Activated T-cell treated with anti-CD3 and anti-CD28 coated beads for 4 hours (primary cell): ENCODE results near the gene TMEM132E.

ENCODE experiments used
- DNase-seq: peaks from one replicate; pipeline ENCODE4 v3.0.0-alpha.2; 2020

TMEM132E gene

DNA sequence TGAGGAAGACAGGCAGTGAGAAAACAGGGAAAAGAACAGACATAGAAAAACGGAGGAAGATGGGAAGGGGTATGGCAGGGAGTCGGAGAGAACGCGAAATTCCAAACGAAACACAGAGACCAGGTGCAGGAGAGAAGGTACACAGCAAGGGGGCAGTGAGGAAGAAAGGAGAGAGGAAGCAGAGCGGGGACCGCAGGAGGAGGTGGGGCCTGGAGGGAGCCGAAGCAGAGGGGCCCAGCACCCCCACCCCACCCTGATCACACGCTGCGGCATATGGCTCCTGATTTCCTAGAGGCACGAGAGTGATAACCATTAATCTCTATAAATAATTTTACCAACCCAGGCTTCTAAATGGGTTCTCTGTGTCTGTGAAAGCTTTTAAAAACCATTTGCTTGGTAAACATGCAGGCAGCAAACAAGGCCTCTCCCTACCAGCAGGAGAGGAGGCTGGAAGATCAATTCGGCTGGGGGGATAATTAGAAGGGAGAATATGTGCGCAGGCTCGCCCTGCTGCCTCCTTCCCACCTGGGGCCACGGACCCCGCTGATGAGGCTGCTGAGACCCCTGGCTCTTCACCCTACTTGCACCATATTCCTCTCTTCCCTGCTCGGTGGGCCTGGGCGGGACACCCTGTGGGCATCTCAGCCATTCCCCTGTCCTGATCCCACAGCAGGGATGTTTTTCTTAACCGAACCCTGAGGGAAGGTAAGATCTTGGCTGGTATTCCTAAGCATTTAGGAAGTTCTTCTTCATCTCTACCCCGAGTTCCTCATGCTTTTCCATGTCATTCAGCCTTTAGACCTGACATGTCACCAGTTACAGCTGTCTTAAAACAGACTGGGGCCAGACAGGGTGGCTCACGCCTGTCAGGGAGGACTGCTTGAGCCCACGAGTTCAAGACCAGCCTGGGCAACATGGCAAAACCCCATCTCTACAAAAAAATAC, 86.7 kb downstream of the TMEM132E start:
- no peak for DNase-seq

DNA sequence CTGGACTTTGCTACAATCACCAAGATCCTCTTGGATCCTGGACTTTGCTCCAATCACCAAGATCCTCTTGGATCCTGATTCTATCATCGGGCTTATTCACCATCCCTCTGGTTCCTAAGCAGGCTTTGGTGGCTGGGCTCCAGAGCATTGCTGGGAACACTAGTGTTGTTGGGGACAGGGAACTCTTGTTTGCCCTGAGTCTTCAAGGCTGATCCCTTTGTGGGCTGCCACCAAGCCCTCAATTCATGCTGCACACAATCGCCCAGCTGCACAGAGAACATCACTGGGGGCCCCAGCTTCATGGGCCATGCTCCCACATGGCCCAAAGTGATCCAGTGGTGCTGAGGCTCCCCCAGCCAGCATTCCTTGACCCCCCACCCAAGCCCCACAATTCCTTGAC, 88.3 kb downstream of the TMEM132E start:
- no peak for DNase-seq

DNA sequence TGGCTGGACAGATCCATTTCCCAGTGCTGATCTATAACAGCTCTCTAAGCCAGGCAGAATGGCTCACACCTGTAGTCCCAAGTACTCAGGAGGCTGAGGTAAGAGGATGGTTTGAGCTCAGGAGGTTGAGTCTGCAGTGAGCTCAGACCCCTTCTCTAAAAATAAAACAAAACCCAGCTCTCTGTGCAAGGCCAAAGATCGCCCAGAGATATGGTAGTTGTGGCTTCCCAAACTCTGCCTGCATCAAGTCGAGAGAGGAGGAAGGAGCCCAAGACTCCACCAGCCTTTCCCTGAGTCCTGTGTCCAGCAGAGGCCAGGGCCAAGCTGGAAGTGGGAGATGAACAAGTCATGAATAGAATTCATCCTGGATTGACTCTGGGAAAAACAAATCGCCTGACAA, 88.8 kb downstream of the TMEM132E start:
- DNase-seq: no peak

DNA sequence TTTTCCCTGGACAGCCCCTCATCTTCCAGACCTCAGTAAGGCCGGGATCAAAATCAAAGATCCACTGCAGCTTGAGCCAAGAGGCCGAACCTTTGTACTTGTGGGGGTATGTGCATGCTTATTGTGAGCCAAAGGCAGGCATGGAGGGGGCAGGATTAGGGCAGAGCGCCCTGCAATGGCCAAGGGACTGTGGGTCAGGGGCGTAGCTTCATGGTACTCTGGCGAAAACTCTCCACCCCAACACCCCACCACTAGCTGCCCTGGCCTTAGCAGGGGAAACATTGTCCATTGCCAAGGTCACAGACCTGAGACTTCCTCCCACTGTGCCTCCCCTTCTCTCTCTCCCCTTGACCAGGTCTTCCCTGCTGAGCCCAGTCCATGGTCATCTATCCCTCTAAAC, 90.1 kb downstream of the TMEM132E start:
- DNase-seq: no peak

DNA sequence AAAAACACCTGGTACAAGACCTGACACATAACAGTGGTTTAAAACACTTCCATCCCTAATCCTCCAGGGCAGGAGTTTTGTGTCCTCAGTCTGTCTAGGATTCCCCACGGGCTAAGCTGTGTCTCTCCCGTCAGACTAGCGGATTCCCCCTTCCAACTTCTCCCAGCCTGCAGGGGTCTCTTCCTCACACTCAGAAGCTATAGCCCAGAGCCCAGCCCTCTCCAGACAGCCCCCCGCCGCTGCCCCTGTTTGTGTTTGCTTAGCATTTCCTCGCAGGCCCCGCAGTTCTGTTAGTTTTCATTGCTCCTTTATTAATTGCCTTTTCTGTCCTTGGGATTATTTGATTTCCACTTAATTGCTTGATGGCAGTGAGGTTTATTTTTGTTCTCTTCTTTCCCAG, 91.2 kb downstream of the TMEM132E start:
- no peak for DNase-seq

DNA sequence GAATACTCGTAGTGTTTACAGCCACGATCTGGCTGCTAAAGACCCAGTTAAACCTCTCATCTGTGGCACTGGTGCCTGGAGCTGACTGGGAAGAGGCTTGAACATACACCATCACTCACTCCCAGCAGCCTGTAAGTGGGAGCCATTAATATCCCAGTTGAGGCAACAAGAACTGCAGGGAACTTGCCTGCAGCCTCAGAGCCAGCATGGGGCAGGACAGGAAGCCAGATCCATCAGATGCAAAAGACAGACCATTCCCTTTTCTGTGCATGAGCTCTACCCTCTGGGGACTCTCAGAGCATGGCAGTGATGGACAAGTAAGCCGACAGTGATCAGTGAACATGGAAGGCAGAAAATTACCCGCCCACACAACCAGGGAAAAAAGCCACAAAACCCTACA, 91.8 kb downstream of the TMEM132E start:
- DNase-seq: no peak

DNA sequence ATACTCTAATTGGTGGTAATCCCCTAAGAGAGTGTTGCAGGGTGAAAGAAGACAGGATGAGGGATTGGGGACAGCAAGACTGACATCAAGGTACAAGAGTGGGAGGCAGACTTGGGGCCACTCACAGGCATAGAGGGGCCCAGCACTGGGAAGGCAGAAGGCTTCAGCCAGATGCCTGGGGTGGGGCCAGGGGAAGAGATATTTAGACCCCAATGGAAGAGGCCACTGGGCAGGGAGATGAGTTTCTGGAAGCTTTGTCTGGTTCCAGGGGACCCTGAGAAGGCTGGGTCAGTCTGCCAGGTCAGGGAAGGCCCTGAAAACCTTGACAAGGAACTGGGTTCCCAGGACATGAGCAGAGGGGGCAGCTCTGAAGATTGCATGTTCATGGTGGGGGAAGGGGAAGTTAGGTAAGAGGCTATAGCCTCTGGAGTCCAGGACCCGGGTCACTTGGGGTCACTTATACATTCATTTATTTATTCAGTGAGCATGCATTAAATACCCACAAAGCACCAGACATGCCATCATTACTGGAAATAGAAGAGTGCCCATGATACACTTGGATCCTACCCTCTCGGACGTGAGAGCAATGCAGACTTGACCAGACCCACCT, 92.9 kb downstream of the TMEM132E start:
- DNase-seq: no peak

DNA sequence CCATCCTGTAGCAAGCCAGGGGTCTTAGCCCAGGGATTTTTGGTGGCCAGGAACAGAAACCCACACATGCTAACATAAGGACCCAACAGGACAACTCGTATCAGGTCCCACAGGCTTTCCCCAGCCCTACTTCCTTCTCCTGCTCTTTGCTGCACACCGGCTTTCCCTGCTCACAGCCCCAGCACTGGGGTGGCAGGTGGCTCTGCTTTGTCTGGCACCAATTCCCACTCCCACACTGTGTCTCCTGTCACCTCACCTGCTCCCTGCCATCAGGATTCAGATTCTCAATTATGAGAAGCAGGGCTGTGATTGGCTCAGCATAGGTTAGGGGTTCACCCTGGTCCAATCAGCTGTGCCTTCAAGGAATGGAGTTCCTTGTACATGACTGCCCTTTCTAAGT, 94.1 kb downstream of the TMEM132E start:
- DNase-seq: no peak

DNA sequence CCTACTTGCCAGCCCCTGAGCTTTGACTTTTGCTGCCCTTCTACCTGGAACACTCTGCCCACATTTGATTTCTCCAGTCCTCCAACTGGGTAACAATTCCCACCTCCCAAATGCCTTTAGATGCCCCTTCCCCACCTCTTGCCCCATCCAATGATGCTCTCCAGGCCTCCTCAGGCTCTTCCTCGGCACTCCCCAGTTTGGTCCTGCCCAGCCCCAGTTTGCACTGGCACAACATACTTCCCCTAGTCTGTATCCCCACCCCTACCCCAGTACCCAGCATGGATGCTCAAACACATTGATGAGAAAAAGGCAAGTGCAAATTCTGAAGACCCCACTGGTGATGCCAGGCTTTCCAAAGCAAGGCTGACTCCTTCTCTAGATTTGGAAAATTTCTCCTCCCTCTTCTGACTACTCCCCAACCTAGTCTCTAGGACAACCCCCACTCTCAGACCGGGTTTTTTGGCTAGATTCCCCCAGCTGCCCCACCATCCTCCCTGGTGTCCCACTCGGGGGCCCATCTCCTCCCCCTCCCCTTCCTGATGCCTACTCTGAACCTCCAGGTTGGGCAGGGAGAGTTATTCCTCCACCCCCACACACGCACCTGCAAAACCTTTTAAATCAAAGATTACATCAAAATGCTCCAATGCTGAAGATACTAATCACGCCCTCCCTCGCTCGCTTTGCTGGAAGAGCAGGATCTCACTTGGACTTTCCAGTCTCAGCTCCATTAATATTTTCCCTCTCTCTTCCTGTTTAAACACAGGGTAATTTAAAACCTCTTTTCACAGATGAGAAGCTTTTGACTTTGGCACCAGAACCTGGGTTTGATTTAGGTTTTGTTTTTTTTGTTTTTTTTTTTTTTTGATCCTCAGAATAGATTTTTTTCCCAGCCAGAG, 94.9 kb downstream of the TMEM132E start:
- DNase-seq: no peak

DNA sequence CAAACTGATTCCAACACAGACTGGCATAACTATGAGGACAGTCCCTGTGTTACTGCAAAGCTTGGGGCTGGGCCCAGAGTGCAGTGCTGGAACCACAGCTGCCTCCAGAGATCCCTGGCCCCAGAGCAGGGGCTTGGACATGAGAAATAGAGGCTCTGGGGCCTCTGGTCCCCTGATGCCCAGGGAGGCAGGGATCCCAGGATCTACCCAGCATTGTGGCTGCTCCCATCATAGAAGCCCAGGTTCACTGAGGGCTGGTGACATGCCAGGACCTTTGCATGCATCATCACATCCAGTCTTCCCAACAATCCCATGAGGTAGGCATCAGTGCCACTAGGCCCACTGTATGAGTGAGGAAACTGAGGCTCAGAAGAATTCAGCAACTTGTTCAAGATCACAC, 95.8 kb downstream of the TMEM132E start:
- no peak for DNase-seq

DNA sequence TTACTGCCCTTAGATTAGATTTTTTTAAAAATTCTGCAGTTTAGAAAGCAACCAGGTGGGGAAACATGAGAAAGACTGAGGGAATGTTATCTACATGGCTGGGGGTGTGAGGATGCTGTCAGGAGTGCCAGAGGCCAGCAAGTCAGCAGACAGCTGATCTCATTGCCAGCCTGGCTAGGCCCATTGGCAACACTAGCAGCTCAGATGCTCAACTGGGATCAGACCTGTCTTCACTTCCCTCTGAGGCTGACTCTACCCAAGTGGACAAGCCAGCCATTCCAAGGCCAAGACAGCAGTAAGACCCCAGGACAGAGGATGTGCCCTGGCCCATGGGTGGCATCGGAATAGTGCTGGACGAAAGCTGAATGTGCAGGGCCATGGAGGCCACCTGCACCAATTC, 96.2 kb downstream of the TMEM132E start:
- DNase-seq: no peak

DNA sequence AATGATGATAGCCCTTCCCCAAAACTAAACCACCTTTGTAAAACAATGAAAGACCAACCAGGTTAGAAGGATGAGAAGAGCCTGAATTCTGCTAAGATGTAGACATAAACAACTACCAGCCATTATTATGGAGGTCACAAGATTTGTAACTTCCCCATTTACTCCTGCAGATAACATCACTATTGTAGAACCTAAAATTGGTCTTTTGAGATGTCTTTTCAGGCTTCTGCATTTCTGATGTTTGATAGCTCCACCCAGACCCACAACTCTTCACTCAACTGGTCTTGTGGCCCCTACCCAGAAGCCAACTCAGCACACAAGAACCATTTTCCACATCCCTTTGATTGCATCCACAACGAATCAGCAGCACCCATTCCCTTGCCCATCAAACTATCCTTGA, 100.8 kb downstream of the TMEM132E start:
- DNase-seq: no peak

DNA sequence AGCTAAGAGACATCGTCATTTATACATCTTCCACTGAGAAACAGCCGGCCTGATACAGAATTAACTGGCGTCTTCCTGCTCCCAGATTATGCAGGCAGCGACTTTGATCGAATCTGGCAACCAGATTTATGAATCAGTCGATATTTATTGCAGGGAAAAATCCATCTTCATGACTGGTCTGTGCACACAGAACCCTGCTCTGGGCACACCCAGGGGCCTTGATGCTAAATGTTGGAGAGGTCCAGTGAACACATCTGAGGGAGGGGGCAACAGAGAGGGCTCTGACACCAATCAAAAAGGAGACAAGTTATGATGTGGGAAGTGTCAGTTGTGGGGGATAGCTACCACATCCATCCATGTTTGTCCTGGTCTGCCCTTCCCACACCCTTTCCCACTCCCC, 102.9 kb downstream of the TMEM132E start:
- no peak for DNase-seq

DNA sequence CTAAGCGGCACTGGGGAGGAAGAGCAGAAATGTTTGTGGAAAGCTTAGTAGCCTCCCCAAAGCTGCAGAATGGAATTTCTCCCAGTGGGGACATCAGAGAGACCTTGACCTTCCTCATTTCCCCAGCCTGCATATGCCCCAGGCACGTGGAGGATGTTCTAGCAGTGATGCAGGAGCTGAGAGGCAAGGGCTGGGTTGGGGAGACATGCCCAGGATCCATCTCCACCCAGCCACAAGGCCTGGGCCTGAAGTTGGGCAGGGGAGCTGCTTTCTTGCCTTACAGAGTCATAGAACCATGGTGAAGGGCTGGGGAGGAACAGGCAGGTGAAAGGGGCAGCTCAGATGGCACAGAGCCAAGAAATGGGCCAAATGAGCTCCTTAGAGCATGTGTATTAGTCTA, 104.0 kb downstream of the TMEM132E start:
- no peak for DNase-seq
